ENCODE measurements around the gene LILRB1. TPM values are rescaled to one million over a fixed set of nuclear protein-coding genes. Genes with fewer than 3 reads are reported as not detected.
A peak's percentile ranks its signal among the peaks of the same experiment; 100 is the strongest.
"Not testable (repeated sequence)": the region's sequence is repeated elsewhere in the genome, so short reads cannot be mapped to it uniquely, and the experiment has no call there.

The LILRB1 gene
- total RNA-seq, 1 experiment from 2014 or later: not detected

GRCh38 chr19:54670576-54671357 lies 40.5 kb downstream of the LILRB1 start:
- no TSS peak for BruUV-seq (replicated peaks)
- TF ChIP-seq CTCF (IDR thresholded peaks at IDR 0.05; ENCODE audit: unreplicated experiment): no peak
- intact Hi-C loops (cut with micrococcal nuclease; ENCODE audit: unreplicated experiment): no loop called here
- H3K27ac Mint-ChIP-seq (ENCODE audit: unreplicated experiment): no peak overlapping the region
- H3K4me3 Mint-ChIP-seq (ENCODE audit: low read depth, unreplicated experiment): no peak overlapping the region
- CTCF ChIA-PET: no interaction called here
- H3K27me3 Mint-ChIP-seq (ENCODE audit: unreplicated experiment): peaks cover 53% of the 10 kb centered on the region
- DNase-seq: no peak
- H3K36me3 Mint-ChIP-seq (ENCODE audit: insufficient read depth, unreplicated experiment): no peaks in the 10 kb centered on the region
- H3K4me1 Mint-ChIP-seq (ENCODE audit: low read depth, unreplicated experiment): no peaks in the 10 kb centered on the region
- H3K9me3 Mint-ChIP-seq (ENCODE audit: low read depth, unreplicated experiment): no peaks in the 10 kb centered on the region

- TF ChIP-seq CTCF (IDR thresholded peaks at IDR 0.05; ENCODE audit: unreplicated experiment): no peak
- DNase-seq: no peak
- Mint-ChIP-seq H3K4me1 (ENCODE audit: low read depth, unreplicated experiment) (no peaks in the 10 kb centered on the region), H3K27ac (ENCODE audit: unreplicated experiment) (no peak overlapping the region), H3K9me3 (ENCODE audit: low read depth, unreplicated experiment) (no peaks in the 10 kb centered on the region), H3K4me3 (ENCODE audit: low read depth, unreplicated experiment) (no peak overlapping the region), H3K36me3 (ENCODE audit: insufficient read depth, unreplicated experiment) (no peaks in the 10 kb centered on the region), H3K27me3 (ENCODE audit: unreplicated experiment) (peaks cover 50% of the 10 kb centered on the region)
- BruUV-seq (replicated peaks): no TSS peak
- intact Hi-C loops (cut with micrococcal nuclease; ENCODE audit: unreplicated experiment): no loop called here
- CTCF ChIA-PET: interaction anchor here (0.6 to 2.3 kb wide), 5 partner anchors 10 to 119 kb away, joined by 3 to 10 read pairs (median 4); no protein-coding TSS in a partner anchor
These were observed 42.9 kb downstream of the LILRB1 start for GRCh38 chr19:54673222-54673621.

- no peaks in the 10 kb centered on the region for H3K4me1 Mint-ChIP-seq (ENCODE audit: low read depth, unreplicated experiment)
- no peak overlapping the region for H3K4me3 Mint-ChIP-seq (ENCODE audit: low read depth, unreplicated experiment)
- BruUV-seq (replicated peaks): no TSS peak
- intact Hi-C loops (cut with micrococcal nuclease; ENCODE audit: unreplicated experiment): no loop called here
- no peaks in the 10 kb centered on the region for H3K36me3 Mint-ChIP-seq (ENCODE audit: insufficient read depth, unreplicated experiment)
- CTCF ChIA-PET: interaction anchor here (0.8 to 2.3 kb wide), 3 partner anchors 9 to 201 kb away, joined by 3 to 10 read pairs (median 3); partner anchors contain the start of gene CDC42EP5
- H3K9me3 Mint-ChIP-seq (ENCODE audit: low read depth, unreplicated experiment): no peaks in the 10 kb centered on the region
- H3K27me3 Mint-ChIP-seq (ENCODE audit: unreplicated experiment): peaks cover 53% of the 10 kb centered on the region
- peak; percentile 79 for TF ChIP-seq CTCF (IDR thresholded peaks at IDR 0.05; ENCODE audit: unreplicated experiment)
- DNase-seq: peak; percentile 28
- no peak overlapping the region for H3K27ac Mint-ChIP-seq (ENCODE audit: unreplicated experiment)
These were observed 43.8 kb downstream of the LILRB1 start for GRCh38 chr19:54674021-54674617.

GRCh38 chr19:54676210-54676834 lies 46.0 kb downstream of the LILRB1 start:
- CTCF ChIA-PET; H3K4me3 Mint-ChIP-seq (ENCODE audit: low read depth, unreplicated experiment); H3K9me3 Mint-ChIP-seq (ENCODE audit: low read depth, unreplicated experiment); BruUV-seq (replicated peaks); H3K36me3 Mint-ChIP-seq (ENCODE audit: insufficient read depth, unreplicated experiment); H3K4me1 Mint-ChIP-seq (ENCODE audit: low read depth, unreplicated experiment); H3K27ac Mint-ChIP-seq (ENCODE audit: unreplicated experiment): not testable (repeated sequence)
- peaks cover 32% of the 10 kb centered on the region for H3K27me3 Mint-ChIP-seq (ENCODE audit: unreplicated experiment)
- DNase-seq: peak; percentile 34
- TF ChIP-seq CTCF (IDR thresholded peaks at IDR 0.05; ENCODE audit: unreplicated experiment): peak; percentile 77
- intact Hi-C loops (cut with micrococcal nuclease; ENCODE audit: unreplicated experiment): loop anchor here (1.0 kb wide), 1 partner anchor 195 kb away; no protein-coding TSS in a partner anchor

Measured in Calu3 (cell line).